Muscle of leg (tissue), 11 donors: ENCODE results near the gene TRIM65. TPM values are rescaled to one million over a fixed set of nuclear protein-coding genes. Genes with fewer than 3 reads are reported as not detected.
A peak's percentile ranks its signal among the peaks of the same experiment; 100 is the strongest.
"Not testable (repeated sequence)": the region's sequence is repeated elsewhere in the genome, so short reads cannot be mapped to it uniquely, and the experiment has no call there.

Experiments used
- DNase-seq: peaks from one replicate; pipeline ENCODE4 v3.0.0; 2013
- H3K27ac ChIP-seq: one replicate; pipeline ENCODE4 v1.5.1; 2013; ENCODE audit warnings: mild to moderate bottlenecking, low read length, control low read depth
- H3K27me3 ChIP-seq: one replicate; pipeline ENCODE4 v1.6.1; 2013; ENCODE audit warnings: low read length; ENCODE audit not compliant: control insufficient read depth, insufficient read depth
- H3K36me3 ChIP-seq: one replicate; pipeline ENCODE4 v1.6.1; 2013; ENCODE audit warnings: low read length; ENCODE audit not compliant: control insufficient read depth, insufficient read depth
- H3K4me1 ChIP-seq: one replicate; pipeline ENCODE4 v1.6.1; 2013; ENCODE audit warnings: low read length; ENCODE audit not compliant: control insufficient read depth, insufficient read depth
- H3K4me3 ChIP-seq: one replicate; pipeline ENCODE4 v1.5.1; 2013; ENCODE audit warnings: low read length, control low read depth
- H3K9me3 ChIP-seq: replicated peaks from 2 replicates; pipeline ENCODE4 v1.6.1; 2013; ENCODE audit warnings: low read depth, low read length; ENCODE audit not compliant: control insufficient read depth
- WGBS: methylation state at CpG from one replicate; pipeline ENCODE4 v1.1.5; 2013; ENCODE audit warnings: missing lambda C conversion rate; ENCODE audit not compliant: insufficient coverage; 5-methylcytosine and 5-hydroxymethylcytosine counted together
- polyA plus RNA-seq, 8 donors: library from polyadenylated mRNA; unstranded; fragments of 120-200 nt; gene quantifications; one replicate each; pipeline versions ENCODE4 v1.2.1 to v1.2.3, GENCODE V29; 2013; ENCODE audit warnings: inconsistent platforms in 1 of 8, low replicate concordance in 1 of 8; ENCODE audit not compliant: insufficient read length in 8 of 8, insufficient read depth in 1 of 8
- total RNA-seq: library from RNA; stranded (reverse); fragments of 120-200 nt; gene quantifications from one replicate; pipeline ENCODE4 v1.2.4, GENCODE V29; 2013

TRIM65 gene
- total and polyA plus RNA-seq, 9 donors: 12.7 to 19.5 (median 15.8) TPM

DNA sequence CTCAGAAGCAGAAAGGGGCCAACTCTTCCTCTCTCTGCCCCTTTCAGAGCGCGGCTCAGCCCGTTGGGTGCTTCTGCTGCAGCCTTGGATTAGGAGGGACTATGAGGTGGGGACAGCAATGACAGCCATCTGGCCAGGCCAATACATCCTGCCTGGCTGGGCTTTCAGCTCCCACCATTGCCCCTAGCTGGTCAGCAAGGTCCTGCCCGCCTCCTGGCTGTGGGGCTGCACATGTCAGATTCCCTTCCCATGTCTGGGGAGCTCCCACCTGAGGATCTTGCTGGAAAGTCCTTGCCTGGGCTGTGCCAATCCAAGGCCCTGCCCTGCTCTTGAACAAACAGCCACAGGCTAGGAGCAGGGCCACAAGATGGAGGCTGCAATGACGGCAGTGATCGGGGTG, 8.3 kb downstream of the TRIM65 start:
- H3K36me3 ChIP-seq: peaks cover 33% of the 10 kb centered on the region
- H3K27ac ChIP-seq: no peak overlapping the region
- H3K9me3 ChIP-seq: no peaks in the 10 kb centered on the region
- no peaks in the 10 kb centered on the region for H3K27me3 ChIP-seq
- no peak for DNase-seq
- H3K4me3 ChIP-seq: no peak overlapping the region
- 86% methylated on average over 1 of the region's 6 CpGs for WGBS
- peaks cover 1% of the 10 kb centered on the region for H3K4me1 ChIP-seq

DNA sequence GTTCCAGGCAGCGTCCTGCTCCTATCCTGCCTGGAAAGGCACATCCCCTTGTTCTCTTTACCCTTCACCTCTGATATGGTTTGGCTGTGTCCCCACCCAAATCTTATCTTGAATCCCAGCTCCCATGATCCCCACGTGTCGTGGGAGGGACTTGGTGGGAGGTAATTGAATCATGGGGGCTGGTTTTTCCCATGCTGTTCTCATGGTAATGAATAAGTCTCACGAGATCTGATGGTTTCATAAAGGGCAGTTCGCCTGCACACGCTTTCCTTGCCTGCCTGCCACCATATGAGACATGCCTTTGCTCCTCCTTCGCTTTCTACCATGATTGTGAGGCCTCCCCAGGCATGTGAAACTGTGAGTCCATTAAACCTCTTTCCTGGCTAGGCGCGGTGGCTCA, 10.9 kb downstream of the TRIM65 start:
- 92% methylated on average over 4 of the region's 9 CpGs for WGBS

DNA sequence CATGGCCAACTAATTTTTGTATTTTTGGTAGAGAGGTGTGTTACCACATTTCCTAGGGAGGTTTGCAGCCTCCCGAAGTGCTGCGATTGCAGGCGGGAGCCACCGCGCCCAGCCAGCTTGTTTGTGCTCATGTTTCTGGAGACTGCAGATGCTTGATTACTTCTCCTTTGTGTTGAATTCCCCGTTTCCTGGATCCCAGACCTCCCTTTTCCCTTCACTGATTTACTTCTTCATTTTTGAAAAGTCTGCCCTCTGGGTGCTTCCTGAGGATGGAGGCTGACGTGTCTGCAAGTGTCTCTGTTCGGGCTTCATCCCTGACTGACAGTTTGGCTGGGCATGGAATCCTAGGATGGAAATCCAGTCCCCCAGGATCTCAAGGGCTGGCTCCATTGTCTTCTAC, 11.3 kb downstream of the TRIM65 start:
- 61% methylated on average over 8 of the region's 8 CpGs for WGBS
- Histone ChIP-seq H3K9me3 (no peaks in the 10 kb centered on the region), H3K27me3 (no peaks in the 10 kb centered on the region), H3K27ac (no peak overlapping the region), H3K4me3 (no peak overlapping the region), H3K36me3 (peaks cover 11% of the 10 kb centered on the region), H3K4me1 (peaks cover 11% of the 10 kb centered on the region)
- peak; percentile 18 for DNase-seq

More for the DNA sequence above, 10.9 kb downstream of the TRIM65 start:
- not testable (repeated sequence) for DNase-seq, H3K4me3 ChIP-seq, H3K27me3 ChIP-seq, H3K9me3 ChIP-seq, H3K27ac ChIP-seq
- Histone ChIP-seq H3K36me3 (peaks cover 15% of the 10 kb centered on the region), H3K4me1 (peaks cover 11% of the 10 kb centered on the region)

DNA sequence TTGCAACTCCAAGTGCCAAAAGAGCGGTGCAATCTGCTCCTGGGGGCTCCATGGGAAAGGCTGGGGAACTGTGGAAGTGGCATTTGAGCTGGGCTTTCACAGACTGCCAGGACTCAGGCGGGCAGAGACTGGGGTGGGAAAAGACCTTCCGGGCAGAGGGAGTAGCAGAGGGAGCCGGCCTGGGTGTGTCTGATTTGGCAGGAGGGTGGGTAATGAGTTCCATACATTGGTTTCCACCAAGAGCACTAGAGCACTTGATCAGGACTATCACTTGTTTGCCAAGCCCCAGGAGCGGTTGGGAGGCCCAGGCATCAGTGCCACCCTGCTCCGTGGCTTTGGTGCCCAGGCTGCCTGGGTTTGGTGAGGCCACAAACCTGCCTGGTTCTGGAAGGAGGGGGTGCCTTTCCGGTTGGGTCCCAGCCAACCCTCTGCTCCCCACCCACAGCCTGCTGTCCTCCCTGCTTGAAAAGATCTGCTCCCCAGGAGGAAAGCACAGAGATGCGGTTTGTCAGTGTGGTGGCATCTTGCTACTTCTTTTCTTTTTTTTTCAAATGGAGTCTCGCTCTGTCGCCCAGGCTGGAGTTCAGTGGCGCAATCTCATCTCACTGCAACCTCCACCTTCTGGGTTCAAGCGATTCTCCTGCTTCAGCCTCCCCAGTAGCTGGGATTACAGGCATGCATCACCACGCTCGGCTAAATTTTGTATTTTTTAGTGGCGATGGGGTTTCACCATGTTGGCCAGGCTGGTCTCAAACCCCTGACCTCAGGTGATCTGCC, 14.9 kb downstream of the TRIM65 start:
- Histone ChIP-seq H3K4me1 (peaks cover 24% of the 10 kb centered on the region), H3K27me3 (no peaks in the 10 kb centered on the region), H3K36me3 (peaks cover 1% of the 10 kb centered on the region), H3K9me3 (no peaks in the 10 kb centered on the region), H3K4me3 (no peak overlapping the region), H3K27ac (no peak overlapping the region)
- 84% methylated on average over 9 of the region's 15 CpGs for WGBS
- peak; percentile 32 for DNase-seq

DNA sequence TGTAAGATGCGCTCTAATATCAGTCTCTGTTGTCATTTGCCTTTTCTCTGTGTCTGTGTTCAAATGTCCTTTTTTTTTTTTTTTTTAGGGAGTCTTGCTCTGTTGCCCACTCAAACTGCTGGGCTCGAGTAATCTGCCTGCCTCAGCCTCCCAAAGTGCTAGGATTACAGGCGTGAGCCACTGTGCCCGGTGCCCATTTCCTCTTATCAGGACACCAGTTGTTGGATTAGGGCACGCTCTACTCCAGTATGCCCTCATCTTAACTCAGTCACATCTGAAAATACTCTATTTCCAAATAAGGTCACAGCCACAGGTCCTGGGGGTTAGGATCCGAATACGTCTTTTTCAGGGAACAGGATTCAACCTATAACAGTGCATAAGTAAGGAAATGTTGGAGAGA, 16.5 kb downstream of the TRIM65 start:
- no peak overlapping the region for H3K27ac ChIP-seq
- no peak overlapping the region for H3K4me3 ChIP-seq
- H3K9me3 ChIP-seq: no peaks in the 10 kb centered on the region
- no peak for DNase-seq
- H3K36me3 ChIP-seq: peaks cover 17% of the 10 kb centered on the region
- H3K27me3 ChIP-seq: no peaks in the 10 kb centered on the region
- peaks cover 40% of the 10 kb centered on the region for H3K4me1 ChIP-seq
- 77% methylated on average over 4 of the region's 7 CpGs for WGBS

DNA sequence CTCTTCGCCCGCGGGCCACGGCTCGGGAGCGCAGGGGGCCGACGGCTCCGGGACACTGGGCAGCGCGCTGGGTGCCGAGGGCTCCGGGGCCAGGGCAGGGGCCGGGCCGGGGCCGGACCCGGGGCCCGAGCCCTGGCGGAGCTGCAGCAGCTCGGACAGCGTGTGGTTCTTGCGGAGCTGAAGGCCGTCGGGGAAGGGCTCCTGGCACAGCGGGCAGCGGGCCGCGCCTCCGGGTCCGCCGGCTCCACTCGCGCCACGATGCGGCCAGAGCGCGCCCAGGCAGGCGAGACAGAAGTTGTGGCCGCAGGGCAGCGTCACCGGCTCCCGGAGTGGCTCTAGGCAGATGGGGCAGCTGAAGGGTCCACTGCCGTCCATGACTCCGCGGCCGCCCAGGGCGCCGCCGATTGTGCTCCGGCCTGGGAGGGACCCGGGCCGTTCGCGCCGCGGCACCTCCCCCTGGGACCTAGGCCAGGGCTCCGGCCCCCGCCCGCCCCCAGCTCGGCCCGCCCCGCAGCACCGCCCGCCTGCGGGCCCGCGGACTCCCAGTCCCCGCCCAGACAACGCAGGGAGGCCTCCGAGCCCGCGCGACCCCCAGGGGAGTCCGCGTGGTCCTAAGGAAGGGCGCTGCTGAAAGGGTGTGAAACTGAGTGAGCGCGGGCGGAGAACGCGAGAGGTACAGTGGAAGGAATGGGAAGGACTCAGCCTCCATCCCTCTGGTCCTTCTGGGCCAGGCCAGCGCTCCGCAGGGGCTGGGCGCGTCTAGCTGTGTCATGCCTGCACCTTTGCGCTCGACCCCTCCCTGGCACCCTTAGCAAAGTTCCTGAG, 18.4 kb downstream of the TRIM65 start, which contains the start of gene TRIM47:
Gene TRIM47, minus strand, starts transcription at position 408 of the 825 bp plus-strand sequence. Its CDS starts 33 bp downstream, at position 375.
- H3K4me1 ChIP-seq: peaks cover 51% of the 10 kb centered on the region
- WGBS: under 1% methylated on average over 86 of the region's 87 CpGs

DNA sequence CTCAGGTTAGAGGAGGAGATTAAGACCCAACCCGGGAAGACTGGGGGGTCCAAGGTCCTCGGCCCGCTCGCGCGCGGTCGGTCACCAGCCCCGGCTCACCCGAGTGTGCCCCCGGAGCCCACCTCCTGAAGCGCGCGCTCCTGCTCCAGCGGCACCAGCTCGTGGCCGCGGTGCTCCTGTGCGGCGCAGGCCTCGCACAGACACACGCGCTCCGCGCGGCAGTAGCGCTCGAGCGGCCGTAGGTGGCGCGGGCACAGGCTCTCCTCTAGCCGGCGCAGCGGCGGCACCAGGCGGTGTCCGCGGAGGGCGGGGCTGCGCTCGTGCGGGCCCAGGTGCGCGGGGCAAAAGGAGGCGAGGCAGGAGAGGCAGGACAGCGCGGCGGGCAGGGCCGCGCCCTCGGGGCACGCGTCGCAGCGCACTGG, 19.0 kb downstream of the TRIM65 start:
- H3K4me3 ChIP-seq: peak overlapping the region; percentile 79
- peaks cover 57% of the 10 kb centered on the region for H3K4me1 ChIP-seq
- no peaks in the 10 kb centered on the region for H3K9me3 ChIP-seq
- peak overlapping the region; percentile 99 for H3K27ac ChIP-seq
- DNase-seq: peak; percentile 83
- no peaks in the 10 kb centered on the region for H3K27me3 ChIP-seq
- H3K36me3 ChIP-seq: peaks cover 35% of the 10 kb centered on the region
- under 1% methylated on average over 56 of the region's 56 CpGs for WGBS

More for the DNA sequence above, 18.4 kb downstream of the TRIM65 start, which contains the start of gene TRIM47:
- Histone ChIP-seq H3K27me3 (no peaks in the 10 kb centered on the region), H3K27ac (peak within 1 kb of the TSS; percentile 99), H3K4me3 (peak within 1 kb of the TSS; percentile 79), H3K36me3 (peaks cover 35% of the 10 kb centered on the region), H3K9me3 (no peaks in the 10 kb centered on the region)
- peak; percentile 90 for DNase-seq

DNA sequence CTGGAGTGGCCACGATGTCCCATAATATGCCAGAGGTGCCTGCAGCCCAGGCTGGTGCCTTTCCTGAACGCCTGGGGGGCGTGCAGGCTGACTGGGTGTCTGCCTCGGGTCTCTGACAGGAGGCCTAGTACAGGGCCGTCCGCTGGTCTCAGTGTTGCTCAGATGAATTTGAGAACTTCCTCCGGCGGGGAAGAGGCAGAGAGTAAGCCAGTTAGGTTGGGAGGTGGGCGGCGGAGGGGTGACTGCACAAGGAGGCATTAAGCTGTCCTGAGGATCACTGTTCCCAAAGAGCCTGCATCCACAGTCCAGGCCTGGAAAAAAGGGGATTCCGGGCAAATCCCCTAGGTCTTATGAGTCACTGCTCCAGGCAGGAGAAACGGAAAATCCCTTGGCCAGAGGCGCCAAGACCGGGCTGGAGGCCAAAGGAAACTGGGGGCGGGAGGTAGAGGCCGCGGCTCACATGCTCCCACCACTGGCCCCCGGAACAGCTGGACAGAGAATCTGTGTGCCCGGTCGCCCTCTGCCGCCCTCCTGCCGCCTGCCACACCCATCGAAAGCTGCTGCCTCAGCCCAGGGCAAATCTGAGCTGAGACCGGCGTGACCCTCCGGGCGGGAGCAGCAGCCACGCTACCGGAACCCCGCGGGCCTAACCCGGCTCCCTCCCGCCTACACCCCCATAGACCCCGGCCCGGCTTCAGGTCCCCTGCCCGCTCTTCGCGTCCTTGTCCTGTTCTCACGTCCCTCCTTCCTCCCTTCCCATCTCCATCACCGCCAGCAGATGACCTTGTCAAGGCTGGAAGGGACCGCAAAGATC, 19.6 kb downstream of the TRIM65 start:
- Histone ChIP-seq H3K27me3 (no peaks in the 10 kb centered on the region), H3K4me3 (peak overlapping the region; percentile 79), H3K9me3 (no peaks in the 10 kb centered on the region), H3K36me3 (peaks cover 35% of the 10 kb centered on the region), H3K4me1 (peaks cover 63% of the 10 kb centered on the region), H3K27ac (peak overlapping the region; percentile 99)
- WGBS: 2% methylated on average over 32 of the region's 41 CpGs
- DNase-seq: peak; percentile 99

DNA sequence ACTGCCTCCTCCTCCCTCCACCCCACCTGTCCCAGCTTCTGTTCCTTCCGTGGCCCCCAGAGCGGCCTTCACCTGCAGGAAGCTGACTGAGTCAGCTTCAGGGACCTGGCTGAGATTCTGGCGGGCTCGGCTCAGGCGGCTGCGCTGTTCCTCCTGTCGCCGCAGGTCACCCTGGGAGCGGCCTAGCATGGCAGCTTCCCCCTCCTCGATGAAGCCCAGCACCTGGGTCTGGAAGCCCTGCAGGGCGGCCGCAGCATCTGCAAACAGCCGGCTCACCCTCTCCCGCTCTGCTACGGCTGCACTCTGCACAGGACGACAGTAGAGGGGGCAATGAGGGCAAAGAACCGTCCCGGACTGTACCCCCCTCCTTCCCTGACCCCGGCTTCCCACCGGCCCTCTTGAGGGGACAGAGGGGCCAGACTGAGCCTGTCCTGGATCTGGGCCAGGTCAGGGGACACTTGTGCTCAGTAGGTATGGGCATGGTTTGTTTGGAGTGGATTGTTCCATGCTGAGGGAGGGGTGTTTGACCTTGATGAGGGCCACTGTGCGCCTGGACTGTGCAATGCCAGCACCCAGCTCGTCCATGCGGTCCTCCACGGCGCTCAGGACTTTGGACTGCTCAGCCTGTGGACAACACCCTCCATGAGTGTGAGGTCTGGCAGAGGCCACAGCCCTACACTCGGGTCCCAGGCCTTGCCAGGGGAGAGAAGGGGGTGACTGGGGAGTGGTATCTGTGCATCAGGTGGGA, 20.4 kb downstream of the TRIM65 start:
- DNase-seq: peak; percentile 47
- Histone ChIP-seq H3K4me1 (peaks cover 55% of the 10 kb centered on the region), H3K27me3 (no peaks in the 10 kb centered on the region), H3K27ac (peak overlapping the region; percentile 99), H3K9me3 (no peaks in the 10 kb centered on the region), H3K36me3 (peaks cover 35% of the 10 kb centered on the region), H3K4me3 (peak overlapping the region; percentile 79)
- WGBS: 17% methylated on average over 18 of the region's 26 CpGs
